NCI-H748 treated with DMSO at 0.1 percent for 48 hours (cell line): ENCODE results near the gene HOXD10.

ENCODE experiments used
- DNase-seq: peaks from one replicate; lab custom pipeline; 2025; lab: John Stamatoyannopoulos, UW

Gene HOXD10

GRCh38 chr2:176115883-176116813 is at the start of gene HOXD10:
HOXD10 (plus strand) TSS chr2:176116778; CDS start chr2:176116834, 56 bp downstream.
- DNase-seq: no peak

DNA sequence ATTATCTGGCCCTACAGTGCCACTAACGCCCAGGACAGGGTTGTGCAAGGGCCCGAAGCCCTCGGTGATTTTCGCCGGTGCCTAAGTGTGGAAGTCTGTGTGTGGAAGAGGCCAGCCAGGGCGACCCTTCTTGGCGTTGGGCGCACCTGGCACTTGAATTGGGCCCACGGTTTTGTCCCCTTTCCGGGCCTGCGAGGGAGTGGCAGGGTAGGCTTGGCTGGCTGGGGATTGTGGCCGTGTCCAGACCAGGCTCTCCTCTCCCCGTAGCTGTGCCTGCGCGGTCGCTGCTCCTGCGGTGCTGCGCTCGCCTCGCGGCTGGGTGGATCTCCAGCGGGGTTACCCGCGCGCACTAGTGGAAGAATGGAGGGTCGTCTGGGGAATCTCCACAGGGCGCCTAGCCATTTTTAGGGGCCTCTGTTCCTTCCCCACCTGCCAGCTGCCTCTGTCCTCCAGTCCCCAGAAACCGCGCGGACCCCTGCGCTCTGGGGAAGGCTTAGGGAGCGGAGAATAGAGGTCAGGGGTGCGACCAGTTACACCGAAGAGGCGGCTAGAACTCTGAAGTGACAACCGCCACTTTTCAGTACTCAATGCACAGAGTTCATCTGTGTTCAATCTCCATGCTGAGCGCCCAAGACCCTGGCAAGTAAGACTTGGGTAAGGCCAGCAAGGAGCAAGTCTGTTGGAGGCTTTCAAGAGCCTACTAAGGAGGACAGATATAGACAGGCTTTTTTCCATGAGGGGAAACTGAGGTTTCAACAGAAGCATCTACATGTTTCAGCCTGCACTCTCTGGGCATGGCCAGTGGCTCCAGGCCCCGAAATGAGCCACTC is 48.8 kb upstream of the HOXD10 start:
- no peak for DNase-seq

DNA sequence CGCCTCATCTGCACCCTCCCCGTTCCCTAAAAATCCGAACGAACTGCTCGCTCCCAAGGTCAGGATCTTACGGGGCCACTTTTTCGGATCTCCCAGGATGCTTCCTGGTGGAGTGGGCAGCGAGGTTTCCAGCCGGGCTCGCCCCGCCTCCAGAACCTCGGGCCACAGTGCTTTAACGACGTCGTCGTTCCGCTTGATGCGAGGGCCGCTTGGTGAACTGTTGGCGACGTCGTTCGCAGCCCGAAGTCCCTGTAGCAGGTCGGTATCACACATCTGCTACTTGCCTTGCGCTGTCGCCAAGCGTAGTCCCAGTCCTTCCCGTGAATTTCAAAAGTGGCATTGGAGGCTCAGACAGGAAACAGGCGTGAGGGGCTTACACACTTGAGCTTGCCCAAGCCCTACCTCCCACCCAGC is 48.2 kb upstream of the HOXD10 start:
- no peak for DNase-seq

DNA sequence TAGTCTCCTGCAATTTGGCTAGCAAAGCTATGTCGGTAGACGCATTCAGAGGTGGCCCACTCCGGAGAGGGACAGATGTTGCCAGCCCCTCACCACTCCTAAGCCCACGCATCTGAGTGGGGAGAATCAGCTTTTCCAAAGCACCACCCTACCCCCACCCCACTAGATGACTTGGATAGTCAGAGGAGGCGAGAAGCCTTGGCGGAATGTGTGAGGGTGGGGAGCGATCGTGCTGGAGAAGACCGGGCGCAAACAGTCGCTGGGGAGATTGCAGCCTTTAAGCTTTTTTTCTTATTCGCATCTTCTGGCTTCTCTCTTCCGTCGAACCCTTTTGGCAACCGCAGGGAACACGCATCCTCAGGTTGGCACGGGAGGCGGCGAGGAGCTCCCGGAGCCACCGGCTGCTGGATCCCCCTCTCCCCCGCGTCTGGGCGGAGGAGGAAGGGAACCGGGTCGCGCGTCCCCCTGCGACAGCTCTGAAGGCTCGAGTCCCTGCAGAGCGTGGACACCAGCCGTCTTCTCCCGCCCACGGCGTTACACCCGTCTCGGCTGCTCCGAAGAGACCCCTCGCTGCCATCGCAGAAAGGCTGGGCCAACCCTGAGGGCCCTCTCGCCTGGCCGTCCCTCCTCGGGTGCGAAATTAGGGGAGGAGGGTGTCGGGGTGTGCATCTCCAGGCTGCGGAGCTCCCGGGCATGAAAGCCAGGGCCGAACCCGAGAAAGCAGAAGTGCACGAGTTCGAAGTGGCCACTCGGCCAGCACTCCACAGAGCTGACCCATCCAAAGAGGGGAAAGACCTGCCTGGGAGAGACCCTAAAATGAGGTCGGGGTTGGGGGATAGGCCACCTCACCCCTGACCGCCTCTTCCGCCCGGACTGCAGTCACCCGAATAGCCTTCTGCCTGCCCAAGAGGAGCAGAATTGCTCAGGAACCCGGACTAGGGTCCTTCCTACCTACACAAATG is 45.0 kb upstream of the HOXD10 start:
- no peak for DNase-seq

DNA sequence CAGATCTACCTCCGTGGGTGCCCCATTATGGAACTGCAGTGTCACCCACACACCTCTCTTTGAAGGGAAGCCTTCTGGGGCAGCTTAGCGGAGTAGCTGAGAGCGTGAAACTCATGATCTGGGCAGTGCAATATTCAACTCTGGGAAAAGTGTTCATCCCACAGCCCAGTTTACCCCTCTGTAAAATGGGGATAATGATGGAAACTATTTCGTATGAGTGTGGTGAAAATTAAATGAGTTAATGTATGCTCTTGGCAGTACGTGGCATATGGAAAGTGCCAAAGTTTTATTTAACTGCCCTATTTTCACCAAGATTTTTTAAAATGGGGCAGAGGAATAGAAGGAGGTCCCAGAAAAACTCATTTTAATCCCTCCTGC is 44.3 kb upstream of the HOXD10 start:
- no peak for DNase-seq

DNA sequence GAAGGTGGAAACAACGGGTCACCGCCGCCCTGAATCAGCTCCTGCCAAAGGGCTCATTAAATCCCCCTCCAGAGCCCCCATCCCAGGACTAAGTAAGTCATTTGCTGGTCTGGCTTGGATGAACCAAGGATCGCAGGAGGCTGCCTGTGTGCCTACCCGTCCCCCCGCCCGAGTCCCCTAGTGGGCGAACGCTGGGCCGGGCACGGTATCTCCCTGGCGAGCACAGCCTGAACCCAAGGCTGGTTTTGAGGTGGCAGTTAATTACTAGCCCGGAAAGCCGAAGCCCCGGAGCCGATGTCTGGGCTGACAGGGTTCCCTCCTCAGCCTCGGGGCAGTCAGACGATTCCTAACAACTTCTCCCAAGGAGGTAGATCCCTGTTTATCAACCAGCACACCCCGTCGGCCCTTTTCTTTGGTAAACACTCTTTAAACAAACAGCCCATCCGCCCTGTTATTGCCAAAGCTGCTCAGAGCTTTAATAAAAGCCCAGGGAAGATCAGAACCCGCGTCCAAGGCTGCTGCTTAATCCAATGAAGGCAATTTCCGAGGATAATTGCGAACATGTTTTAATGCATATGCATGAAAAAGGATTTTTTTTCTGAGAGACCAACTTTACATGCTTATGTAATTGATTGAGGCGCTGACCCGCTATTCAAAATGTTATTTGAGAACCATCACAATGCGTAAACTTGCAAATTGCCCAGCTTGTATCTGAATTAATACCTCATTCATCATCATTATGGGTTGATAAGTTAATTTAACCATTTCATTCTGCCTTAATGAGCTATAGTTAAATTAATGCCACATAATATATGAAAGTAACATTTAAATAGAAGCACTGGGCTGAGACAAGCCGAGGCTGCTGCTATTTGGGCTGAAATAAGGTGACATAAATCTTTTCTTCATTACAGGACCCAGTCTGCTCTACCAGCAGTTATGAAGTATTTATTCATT is 43.4 kb upstream of the HOXD10 start:
- no peak for DNase-seq

DNA sequence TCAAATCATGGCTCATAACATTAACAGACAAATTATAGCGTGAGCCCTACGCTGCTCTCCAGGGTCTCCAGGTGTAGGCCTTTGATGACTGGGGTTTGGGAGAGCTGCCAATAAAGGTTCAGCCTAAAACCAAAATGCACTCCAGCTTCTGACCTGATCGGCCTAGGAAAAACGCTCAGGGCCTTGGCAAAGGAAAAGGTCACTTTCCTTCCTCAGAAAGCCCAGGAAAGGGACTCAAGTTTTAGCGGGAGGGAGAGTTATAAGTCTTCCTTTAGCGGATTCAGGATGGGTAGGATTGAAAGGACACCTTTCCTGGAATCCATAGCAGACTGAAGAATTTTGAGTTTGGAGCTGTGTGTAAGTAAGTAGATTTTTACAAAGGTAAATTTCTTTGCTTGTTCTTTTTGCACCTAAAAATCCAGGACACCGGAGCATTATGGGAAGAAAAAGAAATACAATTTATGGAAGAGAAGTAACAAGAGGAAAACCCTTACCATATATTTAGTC is 41.6 kb upstream of the HOXD10 start:
- DNase-seq: no peak

DNA sequence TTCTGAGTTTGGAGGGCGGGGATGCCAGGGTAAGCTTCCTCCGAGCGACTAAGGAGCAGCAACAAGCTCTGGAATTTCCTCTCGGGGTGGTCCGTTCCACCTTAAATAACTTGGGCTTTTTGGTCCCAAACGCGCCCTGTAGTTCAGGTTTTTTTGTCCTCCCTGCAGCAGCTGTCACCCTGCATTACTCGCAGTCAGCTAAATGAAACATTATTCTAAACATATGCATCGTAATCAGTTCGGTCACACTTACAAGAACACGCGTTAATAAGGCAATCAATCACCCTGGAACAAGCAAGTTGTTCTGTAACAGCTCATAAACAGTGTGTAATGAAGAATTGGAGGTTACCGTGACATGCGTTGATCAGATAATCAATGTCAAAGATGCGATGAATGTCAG is 41.1 kb upstream of the HOXD10 start:
- DNase-seq: no peak

- no peak for DNase-seq
These were observed 40.5 kb upstream of the HOXD10 start for GRCh38 chr2:176076063-176076462.

- no peak for DNase-seq
These were observed 39.8 kb upstream of the HOXD10 start for GRCh38 chr2:176076796-176077195.

DNA sequence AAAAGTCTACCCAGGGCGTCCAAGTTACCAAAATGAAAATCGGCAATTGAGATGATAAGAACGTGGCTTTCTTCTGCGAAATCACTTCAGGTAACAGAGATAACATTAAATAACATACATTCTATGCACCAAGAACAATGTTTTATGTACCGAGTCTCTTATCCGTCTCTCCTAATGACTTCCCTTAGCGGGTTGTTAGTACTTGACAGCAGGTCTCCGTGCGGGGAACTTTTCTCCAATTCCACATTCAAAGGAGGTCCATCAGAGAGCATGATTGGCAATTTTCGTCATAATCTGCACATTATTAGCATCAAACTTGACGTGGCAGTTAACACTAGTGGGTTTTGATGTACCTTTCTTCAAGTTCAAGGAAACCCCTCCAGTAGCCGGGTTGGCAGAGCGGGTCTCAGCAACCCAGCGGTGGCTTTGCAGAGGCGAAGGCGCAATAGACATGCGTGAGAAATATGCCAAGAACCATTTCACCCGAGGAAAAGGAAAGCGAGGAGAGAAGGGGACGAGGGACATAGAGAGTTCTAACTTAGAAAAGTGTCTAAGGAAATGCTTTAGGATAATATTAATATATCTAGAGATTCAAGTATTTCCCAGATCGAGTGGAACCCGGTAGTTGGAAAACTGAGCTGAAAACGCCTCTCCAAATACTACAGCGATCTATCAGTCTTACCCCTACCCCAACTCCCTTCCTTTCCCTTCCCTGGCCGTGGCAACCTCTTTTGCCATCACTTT is 37.9 kb upstream of the HOXD10 start:
- DNase-seq: peak; percentile 50

GRCh38 chr2:176079285-176079830 is 37.2 kb upstream of the HOXD10 start:
- peak; percentile 78 for DNase-seq

- peak; percentile 85 for DNase-seq
These were observed 36.6 kb upstream of the HOXD10 start for GRCh38 chr2:176079831-176080539.

DNA sequence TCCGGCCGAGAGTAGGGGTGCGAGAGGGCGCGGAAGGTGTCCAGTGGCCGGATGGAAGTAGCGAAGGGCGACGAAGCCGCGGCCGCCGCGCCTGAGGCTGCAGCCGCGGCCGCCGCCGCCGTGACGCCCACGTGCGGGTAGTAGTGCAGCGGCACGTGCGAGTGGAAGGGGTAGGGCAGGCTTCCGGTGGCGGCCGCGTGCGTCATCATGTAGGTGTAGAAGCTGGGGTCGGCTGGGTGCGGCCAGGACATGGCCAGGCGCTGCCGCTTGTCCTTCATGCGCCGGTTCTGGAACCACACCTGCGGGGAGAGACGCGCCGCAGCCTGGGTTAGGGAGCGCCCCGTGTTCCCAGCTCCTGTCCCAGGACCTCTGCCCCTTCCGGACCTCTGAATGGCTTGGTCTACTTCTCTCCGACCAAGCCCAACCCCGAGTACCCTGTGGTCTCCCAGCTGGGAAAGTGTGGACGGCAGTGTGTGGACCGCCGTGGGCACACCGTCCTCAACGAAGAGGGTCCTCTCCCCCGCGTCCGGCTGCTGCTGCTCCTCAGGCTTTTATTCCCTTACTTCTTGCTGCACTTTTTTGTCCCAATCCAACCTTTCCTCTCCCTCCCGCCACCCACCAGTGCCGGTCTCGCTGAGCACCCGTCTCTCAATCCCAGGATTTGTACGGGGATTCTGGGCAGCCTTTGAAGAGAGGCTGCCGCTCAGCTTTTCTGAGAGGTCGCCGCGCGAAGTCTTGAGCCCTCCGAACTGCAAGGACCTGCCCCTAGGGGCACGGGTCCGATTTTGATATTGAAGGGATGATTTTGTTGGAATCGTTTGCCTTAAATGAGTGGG is 35.8 kb upstream of the HOXD10 start:
- no peak for DNase-seq

DNA sequence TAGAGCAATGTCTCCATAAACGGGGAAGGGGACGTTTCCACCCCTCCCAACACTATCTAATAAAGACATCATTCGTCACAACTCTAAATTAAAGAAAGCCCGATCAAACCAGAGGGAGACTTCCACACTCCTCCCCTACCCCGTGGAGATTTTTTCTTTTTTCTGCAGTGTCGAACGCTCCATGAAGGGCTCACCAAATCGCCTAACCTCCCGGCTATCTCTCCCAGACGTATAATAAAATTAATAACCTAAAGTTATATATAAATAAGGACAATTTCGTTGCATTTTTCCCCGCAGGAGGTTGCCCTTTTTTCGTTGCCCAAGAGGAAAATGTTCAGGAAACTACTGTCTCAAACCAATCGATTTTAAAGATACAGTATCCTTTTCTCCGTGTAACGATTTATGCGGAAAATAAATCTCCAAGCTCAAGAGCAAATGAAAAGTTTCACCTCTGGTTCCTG is 35.2 kb upstream of the HOXD10 start:
- no peak for DNase-seq

- no peak for DNase-seq
These were observed 34.6 kb upstream of the HOXD10 start for GRCh38 chr2:176081837-176082524.

GRCh38 chr2:176082525-176082823 is 34.1 kb upstream of the HOXD10 start:
- no peak for DNase-seq
